GM19099 (cell line): Measurements from ENCODE around the gene DENND1A.

Experiments used
- POLR2A ChIP-seq: IDR thresholded peaks from 3 replicates; pipeline ENCODE4 v1.6.1; 2011; ENCODE audit warnings: low read depth; ENCODE audit not compliant: insufficient read length; ENCODE audit errors: extremely low read depth

DENND1A gene

DNA sequence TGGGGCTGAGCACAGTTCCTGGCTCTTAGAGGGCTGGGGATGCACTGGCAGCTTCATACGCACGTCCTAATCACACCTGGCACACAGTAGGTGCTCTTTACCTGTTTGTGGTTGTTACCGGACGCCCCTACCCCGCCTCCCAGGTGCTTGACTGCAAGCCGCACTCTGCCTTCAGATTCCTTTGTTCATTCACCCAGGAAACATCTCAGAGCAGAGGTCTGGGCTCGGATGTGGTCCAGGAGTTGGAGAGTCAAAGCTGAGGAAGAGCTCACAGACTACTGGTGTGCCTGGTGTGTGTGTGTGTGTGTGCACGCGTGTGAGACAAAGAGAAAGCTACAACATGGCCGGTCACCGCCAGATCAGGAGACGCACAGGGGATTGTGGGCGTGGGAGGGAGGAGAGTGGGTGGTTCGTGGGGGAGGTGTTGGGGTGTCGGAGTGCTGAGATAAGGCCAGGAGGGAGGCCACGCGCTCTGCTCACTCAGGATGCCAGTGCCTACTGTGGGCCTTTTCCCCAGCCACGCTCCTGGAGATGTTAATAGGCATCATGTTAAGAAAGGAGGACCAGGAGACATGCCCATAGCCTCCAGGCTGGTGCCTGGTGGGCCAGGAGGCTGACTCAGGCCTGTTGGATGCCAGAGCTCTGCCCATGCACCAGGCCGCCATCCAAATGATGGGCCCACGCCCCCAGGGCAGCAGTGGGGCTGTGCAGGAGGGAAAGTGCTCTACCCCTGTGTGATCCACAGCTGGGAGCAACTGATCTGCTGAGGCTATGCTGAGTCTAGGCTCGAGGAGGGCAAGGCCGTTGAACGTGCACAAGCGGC is 534.0 kb downstream of the DENND1A start:
- no peak for TF ChIP-seq POLR2A

DNA sequence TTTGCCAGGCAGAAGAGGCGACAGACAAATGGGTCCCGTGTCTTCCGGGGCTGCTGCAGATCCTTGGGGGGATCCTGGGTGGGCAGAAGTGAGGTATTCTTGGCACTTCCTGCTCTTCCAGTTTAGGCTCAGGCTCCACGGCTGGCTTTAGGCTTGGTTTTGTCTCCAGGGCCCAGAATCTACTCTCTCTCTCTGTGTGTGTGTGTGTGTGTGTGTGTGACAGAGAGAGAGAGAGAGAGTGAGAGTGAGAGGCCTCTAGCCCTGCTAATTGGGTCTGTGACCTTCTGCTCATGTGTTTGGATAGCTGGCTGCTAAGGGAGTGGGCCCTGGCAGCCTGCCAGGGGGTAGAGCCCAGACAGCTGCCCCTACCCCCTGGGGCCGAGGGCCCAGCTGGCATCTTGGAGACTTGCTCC is 534.6 kb downstream of the DENND1A start:
- no peak for TF ChIP-seq POLR2A

DNA sequence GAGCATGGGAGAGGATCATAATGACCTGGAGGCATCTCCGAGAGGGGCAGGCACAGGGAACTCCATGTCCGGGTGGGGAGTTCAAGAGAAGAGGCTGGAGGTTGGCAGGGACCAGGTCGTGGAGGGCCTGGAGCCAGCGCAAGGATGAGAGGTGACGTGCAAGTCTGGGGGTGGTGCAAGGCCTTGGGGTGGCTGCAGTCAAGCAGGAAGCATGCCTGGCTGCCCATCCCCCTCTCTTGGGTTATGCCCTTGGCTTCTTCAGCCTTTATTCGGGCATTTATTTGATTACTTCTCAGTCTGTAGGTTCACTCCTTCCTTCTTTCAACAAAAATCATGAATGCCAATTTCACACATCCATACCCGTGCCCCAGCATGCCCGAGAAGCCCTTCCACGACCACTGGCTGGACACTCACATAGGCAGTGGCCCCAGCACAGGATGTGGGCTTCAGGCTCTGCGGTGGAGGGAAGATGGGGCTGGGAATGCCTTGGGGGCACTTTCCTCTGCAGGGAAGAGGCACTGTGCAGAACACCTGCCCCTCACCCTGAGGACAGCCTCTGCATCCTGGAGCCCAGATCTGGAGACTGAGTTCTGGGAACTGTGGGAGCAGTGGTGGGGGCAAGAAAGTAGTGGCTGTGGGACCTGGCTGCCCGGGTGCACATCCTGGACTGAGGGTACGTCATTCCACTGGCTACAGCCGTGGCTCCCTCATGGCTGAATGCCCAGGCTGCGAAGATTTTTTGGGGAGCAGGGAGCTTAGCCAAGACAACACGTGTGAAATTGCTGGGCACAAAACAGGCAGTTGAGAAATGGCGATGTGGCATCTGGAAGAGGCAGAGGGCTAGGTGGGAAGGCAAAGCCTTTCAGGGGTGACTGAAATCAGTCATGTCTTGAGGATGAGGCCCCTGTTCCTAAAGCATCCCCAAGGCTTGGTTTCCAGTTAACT is 535.4 kb downstream of the DENND1A start:
- no peak for TF ChIP-seq POLR2A

- TF ChIP-seq POLR2A, result no peak
Measured at GRCh38 chr9:123392802-123393201, 537.1 kb downstream of the DENND1A start.

DNA sequence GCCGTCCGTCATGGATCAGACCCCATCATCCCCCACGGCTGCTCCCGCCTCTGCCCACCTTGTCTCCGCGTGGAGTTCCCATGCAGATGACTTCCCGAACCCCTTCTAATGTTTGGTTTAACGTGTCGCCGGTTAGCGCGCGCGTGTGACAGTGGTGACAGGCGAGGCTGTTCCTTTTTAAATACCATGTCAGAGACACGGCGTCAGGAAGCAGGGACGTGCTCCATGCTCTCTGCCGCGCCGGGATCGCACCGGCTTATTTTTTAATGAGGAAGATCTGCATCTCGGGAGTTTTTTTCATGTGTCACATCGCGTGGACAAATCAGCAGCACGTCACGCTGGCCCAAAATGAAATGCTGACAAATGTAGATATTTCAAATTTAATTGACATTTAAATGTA is 538.0 kb downstream of the DENND1A start:
- TF ChIP-seq POLR2A, result no peak

DNA sequence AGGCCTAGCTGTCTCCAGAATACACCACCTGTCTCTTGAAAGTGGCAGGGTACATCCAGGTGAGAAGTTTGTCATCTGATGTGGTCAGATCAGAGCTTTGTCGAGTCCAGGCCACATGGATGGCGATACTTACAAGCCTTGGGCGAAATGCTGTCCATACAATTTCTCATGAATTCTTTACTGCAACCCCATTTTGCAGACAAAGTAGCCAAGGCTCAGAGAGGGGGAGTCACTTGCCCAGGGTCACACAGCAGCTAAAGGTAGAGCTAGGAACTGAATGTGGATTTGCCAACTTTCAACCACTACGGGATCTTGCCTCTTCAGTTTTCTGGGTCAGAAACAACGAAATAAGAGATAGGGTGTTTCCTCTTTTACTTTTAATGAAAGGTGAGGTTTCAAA is 538.7 kb downstream of the DENND1A start:
- TF ChIP-seq POLR2A, result no peak

DNA sequence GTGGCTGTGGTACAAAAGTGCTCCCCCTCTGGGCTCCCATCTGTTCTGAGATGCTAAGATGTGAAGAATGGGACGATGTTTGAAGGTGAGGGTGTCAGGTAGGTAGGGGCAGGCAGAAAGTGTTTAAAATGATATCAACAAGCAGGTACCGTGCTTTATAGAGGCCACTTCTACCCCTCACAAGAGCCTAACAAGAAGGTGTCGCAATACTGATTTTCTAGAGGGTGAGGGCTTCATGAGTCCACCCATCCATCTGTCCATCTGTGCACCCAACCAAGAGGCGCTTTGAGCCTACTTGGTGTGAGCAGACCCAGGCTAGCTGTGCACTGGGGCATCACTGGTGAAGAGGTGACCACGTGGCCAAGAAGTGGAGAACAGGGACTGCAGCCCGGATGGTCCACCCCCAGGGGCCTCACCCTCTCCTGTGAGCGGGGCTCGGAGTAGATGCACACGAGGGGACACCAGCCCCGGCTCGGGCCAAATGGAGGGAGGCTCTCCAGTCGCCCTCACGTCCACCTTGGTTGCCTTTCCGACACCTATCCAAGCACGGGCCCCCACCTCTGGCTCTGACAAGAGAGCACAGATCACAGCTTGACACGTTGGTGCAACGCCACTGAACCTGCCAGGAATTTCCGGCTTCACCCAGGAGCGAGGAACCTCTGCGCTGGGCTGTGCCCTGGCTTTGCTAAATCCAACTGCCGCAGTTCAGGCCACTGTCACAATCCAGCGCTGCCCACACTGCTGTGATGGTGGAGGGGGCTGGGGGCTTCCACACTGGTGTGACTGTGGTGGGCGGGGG is 539.4 kb downstream of the DENND1A start:
- TF ChIP-seq POLR2A, result no peak

DNA sequence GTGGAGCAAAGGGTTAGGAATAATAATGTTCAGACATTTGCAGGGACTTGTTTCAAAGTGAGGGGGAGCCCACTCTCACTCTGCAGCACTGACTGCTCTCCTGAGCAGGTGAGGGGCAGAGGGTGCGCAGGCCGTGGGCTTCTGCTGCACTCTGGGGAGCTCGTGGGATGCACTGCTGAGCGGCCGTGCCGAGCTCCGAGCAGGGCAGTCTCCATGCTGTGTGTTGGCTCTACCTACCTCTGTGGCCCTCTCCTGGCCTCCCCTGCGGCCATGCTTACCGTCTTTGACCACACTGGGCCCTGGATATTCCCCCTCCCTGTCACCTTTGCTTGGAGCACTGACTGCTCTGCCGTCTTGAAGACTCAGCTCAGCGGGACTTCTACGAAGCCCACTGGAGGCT is 540.2 kb downstream of the DENND1A start:
- TF ChIP-seq POLR2A, result no peak

GRCh38 chr9:123389070-123389469 is 540.9 kb downstream of the DENND1A start:
- TF ChIP-seq POLR2A, result no peak

DNA sequence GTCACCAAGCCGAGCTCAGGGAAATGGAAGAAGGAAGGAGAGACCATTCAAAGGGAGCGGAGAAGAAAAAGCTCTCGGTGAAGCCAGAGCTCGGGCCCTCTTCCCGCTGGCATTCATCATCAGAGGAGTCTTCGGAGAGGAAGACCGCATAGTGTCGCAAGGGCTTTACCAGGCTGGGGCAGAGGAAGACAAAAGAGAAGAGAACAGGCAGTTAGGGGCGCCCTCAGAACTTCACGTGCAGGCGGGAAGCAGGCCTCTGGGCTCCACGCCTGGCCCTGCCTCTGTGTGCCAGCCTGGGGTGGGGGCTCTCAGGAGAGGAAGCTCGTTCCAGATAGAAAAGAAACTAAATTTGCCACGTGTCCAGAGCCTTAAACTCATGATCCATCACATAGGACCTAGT is 542.2 kb downstream of the DENND1A start:
- no peak for TF ChIP-seq POLR2A

DNA sequence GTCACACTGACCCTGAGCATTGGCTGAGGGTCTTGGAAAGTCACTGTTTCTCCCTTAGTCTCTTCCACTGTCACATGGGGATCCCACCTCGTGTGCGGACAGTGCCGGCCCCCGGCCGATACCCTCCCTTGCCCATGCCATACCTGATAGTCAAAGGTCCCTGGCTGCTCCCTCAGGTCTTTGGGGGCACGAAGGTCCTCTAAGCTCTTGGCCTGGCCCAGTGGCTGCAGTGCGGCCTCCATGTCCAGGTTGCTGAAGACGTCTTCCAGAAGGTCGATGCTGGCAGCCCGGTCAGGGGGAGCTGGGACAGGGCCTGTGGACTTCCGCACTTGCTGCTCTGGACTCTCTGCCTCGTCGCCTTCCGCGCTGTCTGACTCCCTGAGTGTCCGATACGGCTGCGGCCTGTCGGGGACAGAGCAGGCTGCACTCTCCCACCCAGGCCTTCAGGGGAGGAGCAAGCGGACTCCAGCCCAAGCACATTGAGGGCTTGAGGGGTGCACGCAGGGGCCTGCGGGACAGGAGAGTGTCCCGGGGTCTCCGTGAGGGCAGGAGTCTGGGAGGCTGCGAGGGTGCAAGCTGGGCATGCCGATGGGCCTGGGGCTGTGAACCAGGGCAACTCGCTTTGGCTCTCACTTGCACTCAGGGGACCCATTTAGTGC is 546.3 kb downstream of the DENND1A start:
- no peak for TF ChIP-seq POLR2A

DNA sequence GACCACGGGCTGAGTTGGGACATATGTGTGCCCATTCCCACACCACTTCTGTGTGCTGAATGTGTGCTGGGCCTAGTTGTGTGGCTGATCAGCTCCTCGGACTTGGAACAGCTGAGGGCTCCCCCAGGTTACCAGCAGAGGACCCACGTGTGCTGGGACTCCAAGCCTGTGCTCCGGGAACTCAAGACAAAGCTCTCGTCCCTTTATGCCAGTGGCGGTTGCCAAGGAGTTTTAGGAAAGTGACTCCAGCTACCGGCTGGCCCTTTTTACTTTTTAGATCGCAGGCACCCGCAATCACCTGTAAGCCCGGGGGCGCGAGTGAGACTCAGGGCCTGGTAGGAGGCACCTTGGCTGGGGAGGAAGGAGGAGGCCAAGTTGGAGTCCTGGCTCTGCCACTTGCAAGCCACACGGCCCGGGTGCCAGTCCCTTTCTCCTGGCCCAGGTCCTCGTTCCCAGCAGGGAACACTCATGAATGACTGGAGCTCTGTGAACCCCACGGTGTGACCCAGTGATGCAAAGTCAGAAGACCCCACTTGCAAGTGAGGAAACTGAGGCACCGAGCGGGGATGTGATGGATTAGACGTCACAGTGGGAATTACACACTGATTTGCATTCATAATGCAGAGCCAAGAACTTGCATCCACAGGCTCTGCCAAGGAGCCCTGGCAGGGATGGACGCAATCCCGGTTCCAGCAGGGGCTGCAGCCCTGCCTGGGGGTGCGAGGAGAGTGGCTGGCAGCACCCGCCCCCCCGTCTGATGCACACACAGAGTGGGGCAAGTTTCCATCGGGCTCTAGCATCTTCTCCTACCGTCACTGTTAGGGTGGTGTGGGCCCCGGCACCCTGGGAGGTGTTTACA is 547.0 kb downstream of the DENND1A start:
- no peak for TF ChIP-seq POLR2A

- TF ChIP-seq POLR2A, result no peak
Measured at GRCh38 chr9:123380852-123381705, 548.8 kb downstream of the DENND1A start.
